ENCODE results near the gene DERL2. TPM values are rescaled to one million over a fixed set of nuclear protein-coding genes. Genes with fewer than 3 reads are reported as not detected.

Gene DERL2
- total RNA-seq, 1 donor: 45.3 TPM

GRCh38 chr17:5502552-5502951, 16.6 kb upstream of the DERL2 start:
- no peak for DNase-seq (ENCODE audit: low read depth)
- H3K4me3 ChIP-seq (ENCODE audit: low read depth, low read length): no peak overlapping the region

DNA sequence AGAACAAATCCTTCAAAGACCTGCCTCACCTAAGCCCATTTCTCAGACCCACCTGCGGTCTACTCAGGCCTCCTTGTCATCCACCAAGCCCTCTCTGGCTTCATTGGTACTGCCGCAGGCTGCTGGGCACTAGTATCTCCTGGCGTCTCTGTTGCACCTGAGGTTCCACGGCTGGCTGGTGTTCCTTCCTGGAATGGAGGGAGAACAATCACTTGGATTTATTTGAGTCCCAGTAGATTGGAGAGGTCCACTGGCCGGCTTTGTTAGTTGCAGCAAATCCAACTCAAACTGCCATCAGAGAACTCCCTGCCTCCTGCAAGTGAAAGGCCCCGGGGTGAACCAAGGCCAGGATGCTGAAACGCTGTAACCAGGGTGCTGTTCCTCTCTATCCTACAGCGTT, 15.7 kb upstream of the DERL2 start:
- no peak for DNase-seq (ENCODE audit: low read depth)
- H3K4me3 ChIP-seq (ENCODE audit: low read depth, low read length): no peak overlapping the region
- TF ChIP-seq, protein P1, sequence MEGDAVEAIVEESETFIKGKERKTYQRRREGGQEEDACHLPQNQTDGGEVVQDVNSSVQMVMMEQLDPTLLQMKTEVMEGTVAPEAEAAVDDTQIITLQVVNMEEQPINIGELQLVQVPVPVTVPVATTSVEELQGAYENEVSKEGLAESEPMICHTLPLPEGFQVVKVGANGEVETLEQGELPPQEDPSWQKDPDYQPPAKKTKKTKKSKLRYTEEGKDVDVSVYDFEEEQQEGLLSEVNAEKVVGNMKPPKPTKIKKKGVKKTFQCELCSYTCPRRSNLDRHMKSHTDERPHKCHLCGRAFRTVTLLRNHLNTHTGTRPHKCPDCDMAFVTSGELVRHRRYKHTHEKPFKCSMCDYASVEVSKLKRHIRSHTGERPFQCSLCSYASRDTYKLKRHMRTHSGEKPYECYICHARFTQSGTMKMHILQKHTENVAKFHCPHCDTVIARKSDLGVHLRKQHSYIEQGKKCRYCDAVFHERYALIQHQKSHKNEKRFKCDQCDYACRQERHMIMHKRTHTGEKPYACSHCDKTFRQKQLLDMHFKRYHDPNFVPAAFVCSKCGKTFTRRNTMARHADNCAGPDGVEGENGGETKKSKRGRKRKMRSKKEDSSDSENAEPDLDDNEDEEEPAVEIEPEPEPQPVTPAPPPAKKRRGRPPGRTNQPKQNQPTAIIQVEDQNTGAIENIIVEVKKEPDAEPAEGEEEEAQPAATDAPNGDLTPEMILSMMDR (IDR thresholded peaks at IDR 0.05; ENCODE audit: insufficient read depth, low read depth, low read length): no peak

More at GRCh38 chr17:5502552-5502951, 16.6 kb upstream of the DERL2 start:
- TF ChIP-seq, protein P1 (IDR thresholded peaks at IDR 0.05; ENCODE audit: insufficient read depth, low read depth, low read length): no peak

GRCh38 chr17:5500589-5501391, 14.8 kb upstream of the DERL2 start:
- TF ChIP-seq, protein P1 (IDR thresholded peaks at IDR 0.05; ENCODE audit: insufficient read depth, low read depth, low read length): no peak
- peak; percentile 88 for DNase-seq (ENCODE audit: low read depth)
- H3K4me3 ChIP-seq (ENCODE audit: low read depth, low read length): peak overlapping the region; percentile 75

DNA sequence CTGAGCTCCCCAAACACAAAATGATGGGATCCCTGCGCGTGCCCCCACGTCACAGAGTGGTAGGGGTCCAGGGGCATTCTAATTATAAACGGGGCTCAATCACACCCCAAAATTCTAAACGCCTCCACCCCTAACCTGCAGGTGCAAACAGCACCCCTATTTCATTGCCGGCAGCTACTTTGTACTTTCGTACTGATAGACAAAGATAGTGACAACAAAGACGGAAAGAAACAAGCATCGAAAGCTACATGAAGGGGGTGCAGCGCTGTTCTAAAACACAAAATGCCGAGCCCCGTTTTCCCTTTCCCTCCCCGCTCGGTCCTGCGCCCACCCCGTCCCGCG, 14.2 kb upstream of the DERL2 start:
- no peak for DNase-seq (ENCODE audit: low read depth)
- peak overlapping the region; percentile 75 for H3K4me3 ChIP-seq (ENCODE audit: low read depth, low read length)
- TF ChIP-seq, protein P1 (IDR thresholded peaks at IDR 0.05; ENCODE audit: insufficient read depth, low read depth, low read length): no peak

GRCh38 chr17:5499476-5500231, 13.7 kb upstream of the DERL2 start:
- H3K4me3 ChIP-seq (ENCODE audit: low read depth, low read length): peak overlapping the region; percentile 75
- TF ChIP-seq, protein P1 (IDR thresholded peaks at IDR 0.05; ENCODE audit: insufficient read depth, low read depth, low read length): no peak
- DNase-seq (ENCODE audit: low read depth): no peak

DNA sequence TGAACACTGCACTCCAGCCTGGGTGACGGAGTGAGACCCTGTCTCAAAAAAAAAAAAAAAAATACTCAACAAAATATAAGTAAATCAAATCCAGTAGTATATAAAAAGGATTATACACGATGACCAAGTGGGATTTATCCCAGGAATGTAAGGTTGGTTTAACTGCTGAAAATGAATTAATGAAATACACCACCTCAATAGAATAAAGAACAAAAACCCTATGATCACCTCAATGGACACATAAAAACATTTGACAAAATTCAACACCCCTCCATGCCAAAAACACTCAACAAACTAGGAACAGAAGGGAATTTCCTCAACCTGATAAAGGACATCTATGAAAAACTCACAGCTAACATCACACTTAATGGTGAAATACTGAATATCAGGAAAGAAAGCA, 7.0 kb upstream of the DERL2 start:
- no peak for DNase-seq (ENCODE audit: low read depth)
- H3K4me3 ChIP-seq (ENCODE audit: low read depth, low read length): no peak overlapping the region
- TF ChIP-seq, protein P1 (IDR thresholded peaks at IDR 0.05; ENCODE audit: insufficient read depth, low read depth, low read length): no peak

All from fibroblast of villous mesenchyme (primary cell).